ENCODE results near the gene NOXO1.

GRCh38 chr16:2024032-2024420 lies 42.8 kb upstream of the NOXO1 start:
- TF ChIP-seq POLR2AphosphoS5 (IDR thresholded peaks at IDR 0.05; ENCODE audit: insufficient read depth in 1 of 2, low read depth in 1 of 2) (no peak), POLR2A (IDR thresholded peaks at IDR 0.05) (no peak)
- TF ChIP-seq, protein P1, sequence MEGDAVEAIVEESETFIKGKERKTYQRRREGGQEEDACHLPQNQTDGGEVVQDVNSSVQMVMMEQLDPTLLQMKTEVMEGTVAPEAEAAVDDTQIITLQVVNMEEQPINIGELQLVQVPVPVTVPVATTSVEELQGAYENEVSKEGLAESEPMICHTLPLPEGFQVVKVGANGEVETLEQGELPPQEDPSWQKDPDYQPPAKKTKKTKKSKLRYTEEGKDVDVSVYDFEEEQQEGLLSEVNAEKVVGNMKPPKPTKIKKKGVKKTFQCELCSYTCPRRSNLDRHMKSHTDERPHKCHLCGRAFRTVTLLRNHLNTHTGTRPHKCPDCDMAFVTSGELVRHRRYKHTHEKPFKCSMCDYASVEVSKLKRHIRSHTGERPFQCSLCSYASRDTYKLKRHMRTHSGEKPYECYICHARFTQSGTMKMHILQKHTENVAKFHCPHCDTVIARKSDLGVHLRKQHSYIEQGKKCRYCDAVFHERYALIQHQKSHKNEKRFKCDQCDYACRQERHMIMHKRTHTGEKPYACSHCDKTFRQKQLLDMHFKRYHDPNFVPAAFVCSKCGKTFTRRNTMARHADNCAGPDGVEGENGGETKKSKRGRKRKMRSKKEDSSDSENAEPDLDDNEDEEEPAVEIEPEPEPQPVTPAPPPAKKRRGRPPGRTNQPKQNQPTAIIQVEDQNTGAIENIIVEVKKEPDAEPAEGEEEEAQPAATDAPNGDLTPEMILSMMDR (IDR thresholded peaks at IDR 0.05): no peak
